Hepatocyte (in vitro differentiated cells): ENCODE data around the gene MAPKAP1.

Experiments
- CTCF ChIP-seq: fragments of 200-600 bp; sonication (generic); IDR thresholded peaks from 2 replicates; pipeline ENCODE4 v1.5.1; 2016; ENCODE audit warnings: antibody characterized with exemption, mild to moderate bottlenecking; ENCODE audit not compliant: poor library complexity
- EZH2 ChIP-seq: fragments of 200-600 bp; sonication (generic); IDR thresholded peaks from 2 replicates; pipeline ENCODE4 v1.6.1; 2016; ENCODE audit warnings: antibody characterized with exemption, mild to moderate bottlenecking, borderline replicate concordance

GRCh38 chr9:125574126-125574877, 132.7 kb downstream of the MAPKAP1 start:
- TF ChIP-seq CTCF (no peak), EZH2 (no peak)
